SU-DHL-6 (cell line): ENCODE data around the gene NQO2.
"Not testable (repeated sequence)": the region's sequence is repeated elsewhere in the genome, so short reads cannot be mapped to it uniquely, and the experiment has no call there.

ENCODE experiments used
- H2AFZ ChIP-seq: fragments of 200-600 bp; sonication (generic); 2 replicates; pipeline ENCODE4 v1.6.1; 2014; ENCODE audit warnings: low read depth, mild to moderate bottlenecking, moderate library complexity, mixed read lengths, antibody characterized with exemption, low read length; ENCODE audit not compliant: severe bottlenecking
- H3F3A ChIP-seq: fragments of 200-600 bp; shearing (Covaris generic); 2 replicates; pipeline ENCODE4 v1.6.0; 2016; ENCODE audit warnings: antibody characterized with exemption, mild to moderate bottlenecking; ENCODE audit not compliant: insufficient read depth
- H3K27ac ChIP-seq: fragments of 200-600 bp; sonication (generic); 2 replicates; pipeline ENCODE4 v1.5.1; 2016; ENCODE audit warnings: low read depth, mild to moderate bottlenecking, low read length, moderate library complexity, mixed read lengths
- H3K27me3 ChIP-seq: fragments of 200-600 bp; sonication (generic), shearing (Covaris generic); 2 replicates; pipeline ENCODE4 v1.6.0; 2014; ENCODE audit warnings: mild to moderate bottlenecking, low read length
- H3K36me3 ChIP-seq: fragments of 200-600 bp; sonication (generic); 2 replicates; pipeline ENCODE4 v1.6.1; 2014; ENCODE audit warnings: mild to moderate bottlenecking, low read length, mixed read lengths
- H3K4me2 ChIP-seq: fragments of 300-600, 200-600 bp; shearing (Covaris generic), sonication (generic); 2 replicates; pipeline ENCODE4 v1.6.0; 2014; ENCODE audit warnings: low read length, low read depth, mild to moderate bottlenecking; ENCODE audit not compliant: poor library complexity, severe bottlenecking
- H3K4me3 ChIP-seq: fragments of 200-600 bp; sonication (generic); 2 replicates; pipeline ENCODE4 v1.5.1; 2014; ENCODE audit warnings: antibody characterized with exemption, low read length, mild to moderate bottlenecking, mixed read lengths; ENCODE audit not compliant: insufficient read depth, poor library complexity, severe bottlenecking
- H3K79me2 ChIP-seq: fragments of 200-600 bp; sonication (generic); 2 replicates; pipeline ENCODE4 v1.6.1; 2014; ENCODE audit warnings: mild to moderate bottlenecking, low read length, moderate library complexity; ENCODE audit not compliant: insufficient read depth
- H3K9ac ChIP-seq: fragments of 200-600 bp; sonication (generic); 2 replicates; pipeline ENCODE4 v1.7.0; 2014; ENCODE audit warnings: mild to moderate bottlenecking, low read length
- H3K9me2 ChIP-seq: fragments of 200-600 bp; sonication (generic); replicated peaks from 2 replicates; pipeline ENCODE4 v1.6.1; 2014; ENCODE audit warnings: low read length; ENCODE audit not compliant: insufficient read depth
- H3K9me3 ChIP-seq: fragments of 200-600 bp; sonication (generic); 2 replicates; pipeline ENCODE4 v1.6.1; 2014; ENCODE audit warnings: low read length, mixed read lengths; ENCODE audit not compliant: insufficient read depth
- H4K20me1 ChIP-seq: fragments of 200-600 bp; sonication (generic); 2 replicates; pipeline ENCODE4 v1.6.1; 2014; ENCODE audit warnings: low read depth, mild to moderate bottlenecking, antibody characterized with exemption, low read length, moderate library complexity, mixed read lengths
- EZH2phosphoT487 ChIP-seq: fragments of 200-600 bp; sonication (generic), shearing (Covaris generic); conservative IDR thresholded peaks from 2 replicates; pipeline ENCODE4 v1.6.1; 2018; ENCODE audit warnings: mild to moderate bottlenecking, antibody characterized with exemption, low read length, moderate library complexity, mixed read lengths
- TF ChIP-seq, protein P1 (sequence below): fragments of 200-600 bp; sonication (generic); IDR thresholded peaks from one replicate; pipeline ENCODE4 v1.5.1; 2017; ENCODE audit warnings: antibody characterized with exemption, mild to moderate bottlenecking, low read length, moderate library complexity; ENCODE audit not compliant: insufficient read depth, poor library complexity, severe bottlenecking

NQO2 gene

DNA sequence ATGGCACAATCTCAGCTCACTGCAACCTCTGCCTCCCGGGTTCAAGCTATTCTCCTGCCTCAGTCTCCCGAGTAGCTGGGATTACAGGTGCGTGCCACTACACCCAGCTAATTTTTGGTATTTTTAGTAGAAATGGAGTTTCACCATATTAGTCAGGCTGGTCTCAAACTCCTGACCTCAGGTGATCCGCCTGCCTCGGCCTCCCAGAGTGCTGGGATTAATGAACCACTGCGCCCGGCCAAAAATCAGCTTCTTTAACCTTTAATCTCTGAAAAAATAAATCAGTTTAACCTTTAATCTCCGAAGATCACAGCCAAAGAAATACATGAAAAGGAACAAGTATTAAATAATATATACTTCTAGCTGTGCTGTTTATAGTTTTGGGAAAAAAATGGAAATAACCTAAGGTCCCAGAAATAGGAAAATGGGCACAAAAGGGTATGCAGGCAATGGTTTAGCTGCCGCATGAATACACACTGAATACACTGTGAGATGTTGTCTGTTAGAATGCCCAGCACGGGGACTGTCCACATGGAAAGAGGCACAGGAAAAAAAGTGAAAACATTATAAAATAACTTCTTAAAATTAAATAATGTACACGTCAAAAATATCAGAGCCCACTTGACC, 1.6 kb downstream of the NQO2 start:
- Histone ChIP-seq H3K9me2 (no peaks in the 10 kb centered on the region), H3K36me3 (no peaks in the 10 kb centered on the region), H2AFZ (no peak overlapping the region), H3K4me3 (no peak overlapping the region), H3K9ac (no peak overlapping the region), H3K79me2 (no peaks in the 10 kb centered on the region), H3K27ac (peak overlapping the region; percentile 7), H3F3A (peaks cover 6% of the 10 kb centered on the region), H4K20me1 (no peaks in the 10 kb centered on the region), H3K27me3 (no peaks in the 10 kb centered on the region), H3K4me2 (peak overlapping the region; percentile 7), H3K9me3 (no peaks in the 10 kb centered on the region)
- TF ChIP-seq, protein P1, sequence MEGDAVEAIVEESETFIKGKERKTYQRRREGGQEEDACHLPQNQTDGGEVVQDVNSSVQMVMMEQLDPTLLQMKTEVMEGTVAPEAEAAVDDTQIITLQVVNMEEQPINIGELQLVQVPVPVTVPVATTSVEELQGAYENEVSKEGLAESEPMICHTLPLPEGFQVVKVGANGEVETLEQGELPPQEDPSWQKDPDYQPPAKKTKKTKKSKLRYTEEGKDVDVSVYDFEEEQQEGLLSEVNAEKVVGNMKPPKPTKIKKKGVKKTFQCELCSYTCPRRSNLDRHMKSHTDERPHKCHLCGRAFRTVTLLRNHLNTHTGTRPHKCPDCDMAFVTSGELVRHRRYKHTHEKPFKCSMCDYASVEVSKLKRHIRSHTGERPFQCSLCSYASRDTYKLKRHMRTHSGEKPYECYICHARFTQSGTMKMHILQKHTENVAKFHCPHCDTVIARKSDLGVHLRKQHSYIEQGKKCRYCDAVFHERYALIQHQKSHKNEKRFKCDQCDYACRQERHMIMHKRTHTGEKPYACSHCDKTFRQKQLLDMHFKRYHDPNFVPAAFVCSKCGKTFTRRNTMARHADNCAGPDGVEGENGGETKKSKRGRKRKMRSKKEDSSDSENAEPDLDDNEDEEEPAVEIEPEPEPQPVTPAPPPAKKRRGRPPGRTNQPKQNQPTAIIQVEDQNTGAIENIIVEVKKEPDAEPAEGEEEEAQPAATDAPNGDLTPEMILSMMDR = no peak
- TF ChIP-seq EZH2phosphoT487 = no peak

DNA sequence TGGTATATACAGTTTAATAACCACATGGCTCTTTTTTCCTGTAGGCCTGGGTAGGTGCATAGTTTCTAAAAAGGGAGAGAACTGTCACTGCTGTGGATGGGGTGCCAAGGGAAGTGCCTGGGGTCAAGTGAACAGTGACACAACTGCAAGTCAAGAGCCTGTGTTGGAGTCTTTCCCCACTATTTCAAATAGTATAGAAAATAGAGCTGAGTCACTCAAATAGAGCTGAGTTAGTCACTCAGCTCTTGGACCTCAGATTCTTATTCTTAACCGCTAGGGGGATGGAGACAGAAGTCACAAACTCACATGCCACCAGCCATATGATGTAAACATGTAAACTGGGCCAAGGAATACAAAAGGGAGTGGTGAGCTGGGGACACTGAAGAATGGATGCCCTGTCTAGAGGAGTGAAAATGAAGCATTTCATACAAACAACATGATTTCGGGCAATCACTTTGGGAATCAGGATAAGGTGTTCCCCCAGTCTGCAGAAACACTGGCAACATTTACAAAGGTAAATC, 2.1 kb downstream of the NQO2 start:
- Histone ChIP-seq H3K36me3 (no peaks in the 10 kb centered on the region), H3K9me2 (no peaks in the 10 kb centered on the region), H3K4me2 (peak overlapping the region; percentile 7), H3K79me2 (no peaks in the 10 kb centered on the region), H3K4me3 (no peak overlapping the region), H3K9ac (no peak overlapping the region), H3K27ac (peak overlapping the region; percentile 7), H4K20me1 (no peaks in the 10 kb centered on the region), H3F3A (peaks cover 6% of the 10 kb centered on the region), H3K27me3 (no peaks in the 10 kb centered on the region), H3K9me3 (no peaks in the 10 kb centered on the region), H2AFZ (no peak overlapping the region)
- TF ChIP-seq EZH2phosphoT487 = no peak
- TF ChIP-seq, protein P1 = peak; percentile 79

DNA sequence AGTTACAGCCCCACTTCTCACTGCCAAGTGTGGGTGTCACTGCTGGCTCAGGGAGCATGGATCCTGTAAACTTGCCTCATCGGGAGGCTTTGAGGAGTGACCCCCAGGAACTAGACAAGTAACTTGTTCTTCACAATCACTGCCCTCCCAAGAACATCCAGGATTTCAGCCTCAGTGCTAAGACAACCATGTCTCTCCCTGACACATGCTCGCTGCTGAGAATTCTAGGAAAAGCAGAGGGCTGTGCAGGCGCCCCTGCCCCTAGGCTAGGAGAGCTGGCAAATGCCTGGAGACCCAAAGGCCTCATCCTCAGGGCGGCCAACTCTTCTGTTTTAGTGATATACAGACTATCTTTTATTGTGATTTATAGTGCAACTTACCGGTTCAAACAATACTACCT, 3.5 kb downstream of the NQO2 start:
- H3K79me2 ChIP-seq, H3K27ac ChIP-seq, H3K4me2 ChIP-seq, H3K36me3 ChIP-seq, H4K20me1 ChIP-seq, H2AFZ ChIP-seq, H3K9me3 ChIP-seq, H3K9me2 ChIP-seq, H3K4me3 ChIP-seq, H3F3A ChIP-seq, H3K27me3 ChIP-seq, H3K9ac ChIP-seq: not testable (repeated sequence)

DNA sequence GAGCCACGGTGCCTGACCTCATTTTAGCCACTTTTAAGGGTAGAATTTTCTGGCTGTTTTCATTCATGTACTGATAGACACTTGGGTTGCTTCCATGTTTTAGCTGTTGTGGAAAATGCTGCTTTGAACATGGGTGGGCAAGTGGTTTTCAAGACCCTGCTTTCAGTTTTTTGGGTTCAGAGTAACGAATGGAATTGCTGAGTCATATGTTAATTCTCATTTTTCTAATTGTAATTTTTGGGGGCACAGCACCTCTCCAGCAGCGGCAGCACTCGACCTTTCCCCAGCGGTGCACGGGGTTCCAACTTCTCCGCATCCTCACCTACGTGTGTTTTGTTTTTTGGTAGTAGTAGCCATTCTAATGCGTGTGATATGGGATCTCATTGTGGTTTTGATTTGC, 5.4 kb downstream of the NQO2 start:
- H3K9ac ChIP-seq = no peak overlapping the region
- peaks cover 4% of the 10 kb centered on the region; the same call in 1 of the 2 replicates for H3K36me3 ChIP-seq
- no peaks in the 10 kb centered on the region for H3K9me3 ChIP-seq
- H3K27me3 ChIP-seq = no peaks in the 10 kb centered on the region
- H3K4me2 ChIP-seq = no peak overlapping the region
- TF ChIP-seq, protein P1 = no peak
- TF ChIP-seq EZH2phosphoT487 = no peak
- no peak overlapping the region for H3K27ac ChIP-seq
- H3K79me2 ChIP-seq = no peaks in the 10 kb centered on the region
- no peaks in the 10 kb centered on the region for H3K9me2 ChIP-seq
- peaks cover 6% of the 10 kb centered on the region for H3F3A ChIP-seq
- no peaks in the 10 kb centered on the region for H4K20me1 ChIP-seq
- H3K4me3 ChIP-seq = no peak overlapping the region
- no peak overlapping the region for H2AFZ ChIP-seq
